ENCODE results near the gene SLC51A.
"Not testable (repeated sequence)": the region's sequence is repeated elsewhere in the genome, so short reads cannot be mapped to it uniquely, and the experiment has no call there.

The SLC51A gene

GRCh38 chr3:196240424-196240823, 24.1 kb downstream of the SLC51A start:
- no peak for DNase-seq (ENCODE audit: low read depth)

- no peak for DNase-seq (ENCODE audit: low read depth)
These were observed 25.4 kb downstream of the SLC51A start for GRCh38 chr3:196241704-196242103.

- not testable (repeated sequence) for DNase-seq (ENCODE audit: low read depth)
These were observed 27.8 kb downstream of the SLC51A start for GRCh38 chr3:196244166-196244565.

DNA sequence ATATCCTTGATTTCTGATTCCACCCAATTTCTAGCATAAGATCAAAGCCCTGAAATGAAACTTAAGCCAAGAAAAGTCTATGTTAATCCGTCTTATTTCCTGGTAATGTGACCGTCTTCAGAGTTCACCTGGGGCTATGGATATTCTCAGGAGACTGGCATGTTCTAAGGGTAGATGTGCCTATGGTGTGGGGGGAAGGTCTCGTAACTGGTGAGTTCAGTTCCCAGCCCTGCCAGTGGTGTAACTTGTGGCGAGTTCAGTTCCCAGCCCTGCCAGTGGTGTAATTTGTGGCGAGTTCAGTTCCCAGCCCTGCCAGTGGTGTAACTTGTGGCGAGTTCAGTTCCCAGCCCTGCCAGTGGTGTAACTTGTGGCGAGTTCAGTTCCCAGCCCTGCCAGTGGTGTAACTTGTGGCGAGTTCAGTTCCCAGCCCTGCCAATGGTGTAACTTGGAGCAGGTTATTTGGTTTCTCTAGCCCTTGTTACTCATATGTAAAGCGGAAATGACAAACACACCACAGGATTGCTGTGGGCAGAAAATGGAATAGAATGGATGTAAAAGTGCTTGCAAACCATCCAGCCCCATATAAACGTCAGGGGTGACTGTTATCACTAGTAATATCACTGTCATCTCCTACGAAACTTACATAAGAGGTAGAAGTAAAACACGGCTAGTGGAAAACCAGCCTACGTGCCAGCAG, 30.4 kb downstream of the SLC51A start:
- DNase-seq (ENCODE audit: low read depth): no peak

DNA sequence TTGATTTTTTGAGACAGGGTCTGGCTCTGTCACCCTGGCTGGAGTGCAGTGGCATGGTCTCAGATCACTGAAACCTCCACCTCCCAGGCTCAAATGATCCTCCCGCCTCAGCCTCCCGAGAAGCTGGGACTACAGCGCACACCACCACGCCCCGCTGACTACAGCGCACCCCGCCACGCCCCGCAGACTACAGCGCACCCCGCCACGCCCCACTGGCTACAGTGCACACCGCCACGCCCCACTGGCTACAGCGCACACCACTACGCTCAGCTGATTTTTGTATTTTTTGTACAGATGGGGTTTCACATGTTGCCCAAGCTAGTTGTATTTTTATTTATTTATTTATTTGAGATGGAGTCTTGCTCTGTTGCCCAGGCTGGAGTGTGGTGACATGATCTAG, 35.6 kb downstream of the SLC51A start:
- DNase-seq (ENCODE audit: low read depth): no peak

DNA sequence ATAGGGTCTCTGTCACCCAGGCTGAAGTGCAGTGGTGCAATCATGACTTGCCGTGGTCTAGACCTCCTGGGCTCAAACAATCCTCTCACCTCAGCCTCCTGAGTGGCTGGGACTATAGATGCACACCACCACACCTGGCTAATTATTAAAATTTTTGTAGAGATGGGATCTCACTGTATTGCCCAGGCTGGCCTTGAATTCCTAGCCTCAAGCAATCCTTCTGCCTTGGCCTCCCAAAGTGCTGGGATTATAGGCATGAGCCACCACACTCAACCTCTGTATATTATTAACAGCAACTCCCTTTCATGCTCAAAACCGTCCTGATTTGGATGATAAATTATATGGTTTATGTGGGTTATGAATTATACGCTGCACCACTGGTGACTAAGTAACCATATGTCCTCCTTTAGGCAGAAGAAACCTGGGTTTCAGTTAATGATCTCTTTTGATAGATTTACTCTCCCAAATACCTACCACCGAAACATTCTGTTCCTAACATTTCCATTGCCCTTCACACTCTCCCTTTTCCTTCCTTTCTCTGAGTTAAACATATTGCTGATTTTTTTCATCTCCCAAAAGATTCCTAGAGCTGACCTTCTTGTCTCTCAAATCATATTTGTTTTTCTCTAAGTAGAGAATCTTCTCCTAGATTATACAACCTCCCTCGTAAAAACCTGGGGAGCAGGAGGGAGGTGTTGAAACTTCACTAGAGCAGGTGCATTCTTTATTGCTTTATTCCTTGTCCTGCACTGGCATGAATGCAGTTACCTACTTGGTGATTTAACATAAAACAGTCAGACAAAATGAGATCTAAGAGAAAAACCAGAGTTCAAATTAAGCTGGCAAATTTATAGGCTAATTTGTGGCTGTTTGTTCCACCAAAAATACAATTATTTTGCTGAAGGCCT, 38.3 kb downstream of the SLC51A start:
- no peak for DNase-seq (ENCODE audit: low read depth)

DNA sequence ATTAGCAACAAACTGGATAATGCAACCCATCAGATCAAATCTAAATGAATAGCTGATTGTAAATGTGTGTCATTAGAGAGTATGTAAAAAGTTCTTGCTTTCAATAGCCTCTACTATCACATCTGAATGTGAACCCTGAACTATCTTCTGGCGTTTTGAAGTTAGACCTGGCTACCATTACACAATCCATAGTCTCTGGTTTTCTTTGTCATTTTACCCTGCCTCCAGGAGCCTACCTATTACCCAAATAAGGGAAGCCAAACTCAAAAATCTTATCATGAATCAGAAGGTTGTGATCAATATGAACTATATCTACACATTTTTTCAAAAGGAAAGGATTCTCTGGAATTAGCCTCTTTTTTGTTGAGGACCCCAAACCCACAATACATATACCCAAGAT, 39.4 kb downstream of the SLC51A start:
- no peak for DNase-seq (ENCODE audit: low read depth)

DNA sequence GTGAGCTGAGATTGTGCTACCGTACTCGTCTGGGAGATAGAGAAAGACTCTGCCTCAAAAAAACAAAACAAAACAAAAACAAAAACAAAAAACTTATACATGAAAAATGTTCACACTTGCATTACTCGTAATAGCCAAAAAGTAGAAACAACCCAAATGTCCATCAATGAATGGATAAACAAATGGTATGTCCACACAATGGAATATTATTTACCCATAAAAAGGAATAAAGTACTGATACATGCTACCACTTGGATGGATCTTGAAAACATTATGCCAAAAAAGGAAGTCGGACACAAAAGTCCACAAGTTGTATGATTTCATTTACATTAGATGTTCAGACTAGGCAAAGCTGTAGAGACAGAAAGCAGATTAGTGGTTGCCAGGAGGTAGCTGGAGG, 44.5 kb downstream of the SLC51A start:
- no peak for DNase-seq (ENCODE audit: low read depth)

DNA sequence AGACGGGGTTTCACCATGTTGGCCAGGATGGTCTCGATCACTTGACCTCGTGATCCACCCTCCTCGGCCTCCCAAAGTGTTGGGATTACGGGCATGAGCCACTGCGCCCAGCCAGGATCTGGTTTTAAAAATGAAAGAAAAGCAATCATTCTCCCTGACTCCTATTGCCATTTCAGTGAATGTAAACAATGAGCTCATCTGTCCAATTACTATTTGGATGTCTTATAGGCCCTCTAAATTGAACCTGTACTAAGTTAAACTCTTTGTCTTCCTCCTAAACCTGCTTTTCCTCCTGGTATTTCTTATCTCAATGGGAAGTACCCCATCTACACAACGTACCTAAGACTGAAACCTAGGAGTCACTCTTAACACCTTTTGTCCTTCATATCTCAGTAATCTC, 47.5 kb downstream of the SLC51A start:
- DNase-seq (ENCODE audit: low read depth): no peak

- peak; percentile 86 for DNase-seq (ENCODE audit: low read depth)
These were observed 52.2 kb downstream of the SLC51A start for GRCh38 chr3:196268284-196269163.

DNA sequence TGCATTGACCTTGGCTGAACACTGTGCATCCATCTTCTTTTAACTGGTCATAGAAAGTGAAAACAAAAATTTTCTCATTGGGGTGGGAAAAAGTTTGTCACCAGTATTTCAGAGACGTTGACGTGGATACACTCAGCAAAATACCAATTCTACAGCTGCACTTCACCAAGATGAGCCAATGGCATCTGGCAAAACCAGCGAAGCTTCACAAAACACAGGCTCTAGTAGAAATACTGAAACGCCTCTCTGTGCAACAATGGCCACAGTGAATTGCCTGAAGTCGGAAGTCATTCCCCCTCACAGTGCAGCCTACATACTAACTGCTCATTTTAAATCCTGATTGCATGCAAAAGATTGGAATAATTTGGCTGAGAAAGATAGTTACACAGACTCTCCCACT, 54.2 kb downstream of the SLC51A start:
- no peak for DNase-seq (ENCODE audit: low read depth)

GRCh38 chr3:196272826-196273225, 56.5 kb downstream of the SLC51A start:
- DNase-seq (ENCODE audit: low read depth): no peak

GRCh38 chr3:196273655-196274054, 57.3 kb downstream of the SLC51A start:
- DNase-seq (ENCODE audit: low read depth): no peak

- no peak for DNase-seq (ENCODE audit: low read depth)
These were observed 58.3 kb downstream of the SLC51A start for GRCh38 chr3:196274585-196274984.

GRCh38 chr3:196275126-196275525, 58.8 kb downstream of the SLC51A start:
- DNase-seq (ENCODE audit: low read depth): no peak

- DNase-seq (ENCODE audit: low read depth): no peak
These were observed 64.5 kb downstream of the SLC51A start for GRCh38 chr3:196280689-196281440.

DNA sequence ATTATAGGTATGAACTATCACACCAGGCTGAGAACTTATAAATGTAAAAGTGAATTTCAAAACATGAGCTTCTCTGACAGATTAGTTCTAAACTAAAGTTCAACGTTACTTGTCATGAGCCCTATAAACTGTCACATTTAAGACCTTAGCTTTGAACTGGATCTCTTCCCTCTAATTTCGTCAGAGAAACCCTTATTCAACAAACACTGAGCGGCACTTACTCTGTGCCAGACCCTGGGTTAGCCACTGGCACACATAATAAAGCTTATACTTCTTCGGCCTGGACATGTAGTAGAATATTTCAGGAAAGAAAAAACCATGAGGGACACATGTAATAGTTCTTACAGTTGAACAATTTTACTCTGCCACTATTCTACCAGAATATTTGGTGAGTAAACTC, 65.6 kb downstream of the SLC51A start:
- DNase-seq (ENCODE audit: low read depth): no peak
